HUES48 (cell line): ENCODE data around the gene LZIC.

Experiments
- H3K27ac ChIP-seq: one replicate; pipeline ENCODE4 v1.7.0; 2013; ENCODE audit warnings: low read depth, low read length, inconsistent platforms
- H3K27me3 ChIP-seq: 2 replicates; pipeline ENCODE4 v1.6.1; 2013; ENCODE audit warnings: mild to moderate bottlenecking, low read length; ENCODE audit not compliant: control insufficient read depth, insufficient read depth
- H3K36me3 ChIP-seq: 2 replicates; pipeline ENCODE4 v1.6.1; 2013; ENCODE audit warnings: low read length; ENCODE audit not compliant: control insufficient read depth, insufficient read depth
- H3K4me1 ChIP-seq: 2 replicates; pipeline ENCODE4 v1.6.1; 2013; ENCODE audit warnings: mild to moderate bottlenecking, low read length; ENCODE audit not compliant: control insufficient read depth, insufficient read depth
- H3K4me3 ChIP-seq: 2 replicates; pipeline ENCODE4 v1.5.1; 2013; ENCODE audit warnings: mild to moderate bottlenecking, low read depth, low read length
- H3K9ac ChIP-seq: 2 replicates; pipeline ENCODE4 v1.6.1; 2013; ENCODE audit warnings: mild to moderate bottlenecking, low read depth, low read length, moderate library complexity
- H3K9me3 ChIP-seq: 2 replicates; pipeline ENCODE4 v1.6.1; 2013; ENCODE audit warnings: low read length; ENCODE audit not compliant: control insufficient read depth, insufficient read depth

Gene LZIC

GRCh38 chr1:9910423-9911178 is 32.6 kb downstream of the LZIC start:
- H3K27me3 ChIP-seq, result no peaks in the 10 kb centered on the region
- peak overlapping the region; percentile 77 for H3K9ac ChIP-seq
- no peaks in the 10 kb centered on the region for H3K36me3 ChIP-seq
- peaks cover 7% of the 10 kb centered on the region for H3K4me1 ChIP-seq
- H3K27ac ChIP-seq, result peak overlapping the region; percentile 82
- H3K4me3 ChIP-seq, result peak overlapping the region; percentile 76
- no peaks in the 10 kb centered on the region for H3K9me3 ChIP-seq

- Histone ChIP-seq H3K9ac (peak within 1 kb of the TSS; percentile 77), H3K4me1 (peaks cover 7% of the 10 kb centered on the region), H3K27me3 (no peaks in the 10 kb centered on the region), H3K9me3 (no peaks in the 10 kb centered on the region), H3K36me3 (no peaks in the 10 kb centered on the region), H3K4me3 (peak within 1 kb of the TSS; percentile 80), H3K27ac (peak within 1 kb of the TSS; percentile 82)
These were observed 33.1 kb downstream of the LZIC start, which contains the start of gene CTNNBIP1 for GRCh38 chr1:9910076-9910422. Gene CTNNBIP1, minus strand, starts transcription at chr1:9910269. Its CDS starts 38,205 bp downstream, at chr1:9872064.

- Histone ChIP-seq H3K9ac (peak overlapping the region; percentile 47; the same call in 1 of the 2 replicates), H3K4me1 (peaks cover 7% of the 10 kb centered on the region), H3K27ac (peak overlapping the region; percentile 47), H3K9me3 (no peaks in the 10 kb centered on the region), H3K27me3 (no peaks in the 10 kb centered on the region), H3K36me3 (no peaks in the 10 kb centered on the region), H3K4me3 (peak overlapping the region; percentile 80)
These were observed 33.8 kb downstream of the LZIC start for GRCh38 chr1:9909234-9910046.

- Histone ChIP-seq H3K4me3 (peak overlapping the region; percentile 80), H3K9me3 (no peaks in the 10 kb centered on the region), H3K9ac (no peak overlapping the region), H3K4me1 (peaks cover 7% of the 10 kb centered on the region), H3K27ac (no peak overlapping the region), H3K36me3 (no peaks in the 10 kb centered on the region), H3K27me3 (no peaks in the 10 kb centered on the region)
These were observed 34.3 kb downstream of the LZIC start for GRCh38 chr1:9908871-9909233.

GRCh38 chr1:9907441-9907840 is 35.8 kb downstream of the LZIC start:
- Histone ChIP-seq H3K9ac (no peak overlapping the region), H3K4me3 (no peak overlapping the region), H3K4me1 (peaks cover 7% of the 10 kb centered on the region)

GRCh38 chr1:9906466-9906865 is 36.7 kb downstream of the LZIC start:
- H3K4me3 ChIP-seq, result no peak overlapping the region
- H3K27me3 ChIP-seq, result no peaks in the 10 kb centered on the region
- H3K27ac ChIP-seq, result no peak overlapping the region
- no peak overlapping the region for H3K9ac ChIP-seq
- H3K36me3 ChIP-seq, result no peaks in the 10 kb centered on the region
- H3K4me1 ChIP-seq, result peaks cover 7% of the 10 kb centered on the region
- H3K9me3 ChIP-seq, result no peaks in the 10 kb centered on the region

More at GRCh38 chr1:9907441-9907840, 35.8 kb downstream of the LZIC start:
- Histone ChIP-seq H3K27ac (no peak overlapping the region), H3K27me3 (no peaks in the 10 kb centered on the region), H3K9me3 (no peaks in the 10 kb centered on the region), H3K36me3 (no peaks in the 10 kb centered on the region)

- no peaks in the 10 kb centered on the region for H3K27me3 ChIP-seq
- H3K36me3 ChIP-seq, result no peaks in the 10 kb centered on the region
- H3K9ac ChIP-seq, result no peak overlapping the region
- H3K27ac ChIP-seq, result no peak overlapping the region
- H3K4me3 ChIP-seq, result no peak overlapping the region
- H3K4me1 ChIP-seq, result peaks cover 7% of the 10 kb centered on the region
- no peaks in the 10 kb centered on the region for H3K9me3 ChIP-seq
These were observed 38.2 kb downstream of the LZIC start for GRCh38 chr1:9905010-9905409.

- Histone ChIP-seq H3K27me3 (no peaks in the 10 kb centered on the region), H3K9me3 (no peaks in the 10 kb centered on the region), H3K4me3 (no peak overlapping the region), H3K27ac (no peak overlapping the region), H3K9ac (no peak overlapping the region), H3K4me1 (peaks cover 7% of the 10 kb centered on the region), H3K36me3 (no peaks in the 10 kb centered on the region)
These were observed 38.6 kb downstream of the LZIC start for GRCh38 chr1:9904596-9904995.

- Histone ChIP-seq H3K4me3 (no peak overlapping the region), H3K27ac (no peak overlapping the region), H3K9ac (no peak overlapping the region), H3K36me3 (no peaks in the 10 kb centered on the region), H3K9me3 (no peaks in the 10 kb centered on the region), H3K4me1 (peaks cover 5% of the 10 kb centered on the region), H3K27me3 (no peaks in the 10 kb centered on the region)
These were observed 39.2 kb downstream of the LZIC start for GRCh38 chr1:9903801-9904527.

GRCh38 chr1:9902060-9902452 is 41.1 kb downstream of the LZIC start:
- Histone ChIP-seq H3K4me1 (no peaks in the 10 kb centered on the region), H3K27me3 (no peaks in the 10 kb centered on the region), H3K4me3 (no peak overlapping the region), H3K9ac (no peak overlapping the region), H3K36me3 (no peaks in the 10 kb centered on the region), H3K27ac (no peak overlapping the region), H3K9me3 (no peaks in the 10 kb centered on the region)
